T-cell (primary cell): ENCODE results near the gene FAHD2A. TPM values are rescaled to one million over a fixed set of nuclear protein-coding genes. Genes with fewer than 3 reads are reported as not detected.
"Not testable (repeated sequence)": the region's sequence is repeated elsewhere in the genome, so short reads cannot be mapped to it uniquely, and the experiment has no call there.

Experiments used
- ATAC-seq, 4 experiments: fragments of 200-7000 bp in 3 of 4; fragments of 150-1000 bp in 1 of 4; cut with Tn5 transposase; replicated peaks in 1 of 4; 1 replicate in 3 of 4; 2 replicates in 1 of 4; pipeline ENCODE4 v1.10.0; 2021; ENCODE audit warnings: moderate library complexity in 3 of 4, mild to moderate bottlenecking in 2 of 4, moderate number of reproducible peaks in 1 of 4
- CTCF ChIA-PET, 2 donors: fragments of 300-600 bp; sonication (Branson Sonifier 250); formaldehyde crosslinking; loops; one replicate each; lab custom pipeline; 2022; ENCODE audit warnings: antibody characterized with exemption in 2 of 2; lab: Charles Lee
- POLR2A ChIA-PET, 2 donors: fragments of 300-600 bp; sonication (Branson Sonifier 250); formaldehyde crosslinking; loops; one replicate each; lab custom pipeline; 2022; ENCODE audit warnings: antibody characterized with exemption in 2 of 2; lab: Charles Lee
- DNase-seq, 35 experiments: peaks; one replicate each; pipeline versions ENCODE4 v3.0.0 to v3.0.0-alpha.2; 2013 to 2023
- H3K27ac ChIP-seq: one replicate; pipeline ENCODE4 v1.5.1; 2013; ENCODE audit warnings: low read length
- H3K27me3 ChIP-seq, 2 experiments: replicated peaks in 1 of 2; 1 replicate in 1 of 2; 2 replicates in 1 of 2; pipeline versions ENCODE4 v1.6.1 to v1.7.0; 2013; ENCODE audit warnings: low read length in 1 of 2, mixed read lengths in 1 of 2; ENCODE audit not compliant: control insufficient read depth in 2 of 2, insufficient read depth in 2 of 2; ENCODE audit errors: extremely low read depth in 1 of 2
- H3K36me3 ChIP-seq, 2 donors: 1 replicate in 1 of 2; 2 replicates in 1 of 2; pipeline versions ENCODE4 v1.6.1 to v1.7.0; 2013; ENCODE audit warnings: low read length in 1 of 2; ENCODE audit not compliant: control insufficient read depth in 2 of 2, insufficient read depth in 1 of 2; ENCODE audit errors: extremely low read depth in 1 of 2
- H3K4me1 ChIP-seq, 2 experiments: 1 replicate in 1 of 2; 2 replicates in 1 of 2; pipeline versions ENCODE4 v1.6.1 to v1.7.0; 2013; ENCODE audit warnings: low read length in 2 of 2, mixed read lengths in 1 of 2; ENCODE audit not compliant: insufficient read depth in 2 of 2, control insufficient read depth in 1 of 2; ENCODE audit errors: extremely low read depth in 1 of 2
- H3K4me3 ChIP-seq, 2 donors: 1 replicate in 1 of 2; 2 replicates in 1 of 2; pipeline versions ENCODE4 v1.5.1 to v1.7.0; 2013; ENCODE audit warnings: mild to moderate bottlenecking in 2 of 2, low read length in 1 of 2, moderate library complexity in 1 of 2; ENCODE audit not compliant: control insufficient read depth in 1 of 2; ENCODE audit errors: extremely low read depth in 1 of 2
- H3K9me3 ChIP-seq: 2 replicates; pipeline ENCODE4 v1.7.0; 2013
- H3K27ac Mint-ChIP-seq, 2 donors: one replicate each; pipeline ENCODE4 v1.8.0; 2020 to 2021; ENCODE audit warnings: mild to moderate bottlenecking in 2 of 2, mixed read lengths in 2 of 2
- H3K27me3 Mint-ChIP-seq, 2 donors: one replicate each; pipeline ENCODE4 v1.8.0; 2021 to 2022; ENCODE audit warnings: mixed read lengths in 2 of 2
- H3K36me3 Mint-ChIP-seq: one replicate; pipeline ENCODE4 v1.8.0; 2021; ENCODE audit warnings: mixed read lengths
- H3K4me1 Mint-ChIP-seq, 3 donors: one replicate each; pipeline ENCODE4 v1.8.0; 2020 to 2022; ENCODE audit warnings: mixed read lengths in 3 of 3, mild to moderate bottlenecking in 1 of 3
- H3K4me3 Mint-ChIP-seq, 3 donors: one replicate each; pipeline ENCODE4 v1.8.0; 2020 to 2022; ENCODE audit warnings: mild to moderate bottlenecking in 3 of 3, mixed read lengths in 3 of 3, moderate library complexity in 3 of 3
- H3K9me3 Mint-ChIP-seq, 3 donors: one replicate each; pipeline ENCODE4 v1.8.0; 2020 to 2022; ENCODE audit warnings: mixed read lengths in 3 of 3
- WGBS: methylation state at CpG from one replicate; pipeline ENCODE4 v1.1.5; 2013; ENCODE audit warnings: missing lambda C conversion rate; ENCODE audit not compliant: insufficient coverage; 5-methylcytosine and 5-hydroxymethylcytosine counted together
- total RNA-seq, 35 experiments: library from RNA in 6 of 35; stranded (reverse) in 6 of 35; fragments of 120-200 nt in 1 of 35; gene quantifications; one replicate each; pipeline versions ENCODE4 v1.2.1 to v1.2.4 and lab custom pipeline; 2013 to 2026

The FAHD2A gene
- total RNA-seq, 5 donors from 2014 or later (not counting 1 experiment from before 2014, with no cell fraction given): 26.4 to 34.9 (median 28.7) TPM

DNA sequence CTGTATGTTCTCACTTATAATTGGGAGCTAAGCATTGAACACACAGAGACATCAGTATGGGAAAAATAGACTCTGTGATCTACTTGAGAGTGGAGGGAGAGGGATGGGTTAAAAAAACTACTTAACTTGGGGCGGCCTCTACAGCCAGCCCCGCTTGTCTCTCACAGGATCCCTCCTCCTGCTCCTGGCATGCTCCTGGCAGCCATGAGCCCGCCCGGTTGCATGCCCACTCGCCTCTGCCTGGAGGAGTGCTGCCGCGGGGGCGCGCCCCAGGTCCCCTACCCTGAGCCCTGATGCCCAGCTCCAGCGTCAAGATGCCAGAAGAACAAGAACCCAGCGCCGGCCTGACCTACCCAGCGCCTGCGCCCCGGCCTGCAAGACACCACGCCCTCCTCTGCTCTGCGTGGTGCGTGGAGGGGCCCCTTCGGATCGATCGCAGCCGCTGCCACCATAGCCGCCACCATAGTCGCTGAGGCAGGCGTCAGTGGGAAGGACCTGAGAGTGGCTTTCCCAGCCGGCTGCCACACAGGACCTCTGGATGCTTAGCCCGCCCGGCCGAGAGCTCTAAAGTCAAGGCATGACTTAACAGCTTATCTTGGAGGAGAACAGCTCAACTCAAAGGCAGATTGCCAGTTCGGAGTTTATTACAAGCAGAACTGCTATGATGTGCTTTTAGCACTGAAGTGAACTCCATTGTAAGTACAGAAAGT is 32.8 kb downstream of the FAHD2A start:
- H3K9me3 Mint-ChIP-seq, H3K27ac Mint-ChIP-seq, H3K27ac ChIP-seq, CTCF ChIA-PET, DNase-seq, H3K27me3 Mint-ChIP-seq, H3K36me3 Mint-ChIP-seq, POLR2A ChIA-PET, H3K36me3 ChIP-seq, H3K4me1 ChIP-seq, ATAC-seq, H3K4me1 Mint-ChIP-seq, H3K9me3 ChIP-seq, H3K4me3 ChIP-seq, H3K27me3 ChIP-seq, H3K4me3 Mint-ChIP-seq: not testable (repeated sequence)
- WGBS: no CpG with 5 or more reads among the region's 30 CpGs

DNA sequence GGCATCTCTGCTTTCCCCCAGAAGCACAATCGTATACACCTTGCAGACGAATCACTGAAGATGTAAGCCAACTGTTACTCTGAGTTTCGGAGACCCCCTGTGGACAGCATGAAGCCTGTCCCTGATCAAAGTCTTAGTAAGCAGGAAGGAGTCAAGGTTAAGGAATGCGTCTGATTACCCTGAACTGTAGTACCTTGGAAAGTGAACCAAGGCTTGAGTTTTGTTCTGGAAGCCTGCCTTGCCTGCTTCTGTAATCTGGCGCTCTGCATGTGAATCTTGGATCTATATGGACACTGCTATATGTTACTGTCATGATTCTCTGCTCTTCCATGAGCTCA is 33.3 kb downstream of the FAHD2A start:
- H3K4me3 ChIP-seq, H3K4me3 Mint-ChIP-seq: not testable (repeated sequence)
- no CpG with 5 or more reads among the region's 5 CpGs for WGBS

DNA sequence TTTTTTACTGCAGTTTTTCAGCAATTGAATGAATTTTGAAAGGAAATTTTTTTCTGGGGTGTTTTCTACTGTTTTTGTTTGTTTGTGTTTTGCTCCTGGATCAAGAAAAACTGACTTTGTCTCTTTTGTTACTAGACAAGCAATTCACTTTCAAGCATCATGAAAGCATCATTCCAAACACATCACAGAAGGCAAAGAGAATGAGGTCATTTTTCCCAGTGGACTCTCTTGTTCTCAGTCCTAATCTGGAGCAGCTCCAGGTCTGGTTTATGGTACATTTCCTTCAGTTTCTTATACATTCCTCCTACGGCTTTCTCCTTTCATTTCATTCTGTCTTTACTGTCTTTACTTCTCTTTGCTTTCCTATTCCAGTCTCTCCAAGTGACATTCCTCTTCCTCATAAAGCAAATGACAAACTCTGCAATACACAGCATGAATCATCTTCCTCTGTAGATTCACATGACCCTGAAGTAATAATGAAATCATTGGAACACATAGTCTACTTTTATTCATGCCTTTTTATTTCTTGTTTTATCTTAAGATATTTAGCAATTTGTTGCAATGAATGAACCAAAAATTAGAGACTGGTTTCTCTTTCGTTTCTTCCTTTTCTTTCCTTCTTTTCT is 40.1 kb downstream of the FAHD2A start:
- CTCF ChIA-PET, H3K27me3 ChIP-seq, POLR2A ChIA-PET, H3K4me1 Mint-ChIP-seq, H3K4me3 Mint-ChIP-seq, H3K9me3 ChIP-seq, H3K27ac Mint-ChIP-seq, DNase-seq, H3K27ac ChIP-seq, H3K36me3 Mint-ChIP-seq, H3K9me3 Mint-ChIP-seq, ATAC-seq, H3K4me1 ChIP-seq, H3K36me3 ChIP-seq, H3K4me3 ChIP-seq, H3K27me3 Mint-ChIP-seq: not testable (repeated sequence)
- no CpG with 5 or more reads among the region's 2 CpGs for WGBS

More for the DNA sequence above, 33.3 kb downstream of the FAHD2A start:
- H3K4me1 ChIP-seq, H3K27me3 ChIP-seq, H3K27ac Mint-ChIP-seq, DNase-seq, H3K27me3 Mint-ChIP-seq, H3K9me3 ChIP-seq, H3K9me3 Mint-ChIP-seq, POLR2A ChIA-PET, H3K36me3 ChIP-seq, ATAC-seq, CTCF ChIA-PET, H3K27ac ChIP-seq, H3K4me1 Mint-ChIP-seq, H3K36me3 Mint-ChIP-seq: not testable (repeated sequence)

DNA sequence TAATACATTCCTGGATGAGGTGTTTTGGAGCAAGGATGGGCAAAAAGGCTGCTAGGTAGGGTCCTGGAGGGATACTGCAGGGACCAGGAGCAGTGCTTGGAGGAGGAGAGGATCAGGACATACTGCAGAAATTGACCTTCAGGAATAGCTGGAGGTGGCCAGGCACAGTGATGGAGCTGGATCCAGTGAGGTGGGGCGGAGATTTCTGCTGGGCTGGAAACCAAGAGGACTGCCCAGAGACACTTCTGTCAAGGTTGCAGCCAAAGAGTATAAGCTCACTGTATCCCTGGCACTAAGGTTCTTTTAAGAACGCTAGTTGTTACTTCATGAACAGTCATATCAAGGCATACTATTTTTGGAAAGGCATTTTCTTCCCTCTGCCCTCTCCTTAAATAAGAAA is 42.8 kb downstream of the FAHD2A start:
- H3K4me3 ChIP-seq, POLR2A ChIA-PET, H3K4me3 Mint-ChIP-seq, H3K27ac ChIP-seq, ATAC-seq, CTCF ChIA-PET, H3K36me3 Mint-ChIP-seq, DNase-seq, H3K27me3 Mint-ChIP-seq, H3K9me3 Mint-ChIP-seq, H3K4me1 ChIP-seq, H3K27ac Mint-ChIP-seq, H3K36me3 ChIP-seq, H3K27me3 ChIP-seq, H3K9me3 ChIP-seq, H3K4me1 Mint-ChIP-seq: not testable (repeated sequence)
- WGBS: no CpG with 5 or more reads among the region's 2 CpGs

DNA sequence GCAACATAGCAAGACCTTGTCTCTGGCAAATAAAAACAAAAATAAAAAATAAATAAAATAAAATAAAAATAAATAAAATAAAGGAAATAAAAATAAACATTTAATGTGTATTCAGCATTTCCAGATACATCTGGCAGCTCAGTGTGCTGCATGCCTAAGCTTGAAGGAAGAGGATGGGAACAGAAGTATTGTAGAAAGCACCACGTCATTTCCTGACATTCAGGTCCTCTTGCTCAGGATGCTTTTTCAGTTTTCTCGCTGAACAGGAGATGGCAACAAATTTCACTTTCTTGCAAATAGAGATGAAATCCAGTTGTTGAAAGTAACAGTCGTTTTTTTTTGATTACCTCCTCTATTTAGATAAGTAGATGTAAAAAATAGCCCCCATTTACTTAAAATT is 60.8 kb downstream of the FAHD2A start:
- H3K27ac Mint-ChIP-seq, H3K9me3 ChIP-seq, H3K9me3 Mint-ChIP-seq, H3K36me3 ChIP-seq, H3K27ac ChIP-seq, H3K4me1 ChIP-seq, CTCF ChIA-PET, DNase-seq, H3K4me1 Mint-ChIP-seq, H3K4me3 Mint-ChIP-seq, ATAC-seq, H3K27me3 ChIP-seq, H3K36me3 Mint-ChIP-seq, POLR2A ChIA-PET, H3K27me3 Mint-ChIP-seq, H3K4me3 ChIP-seq: not testable (repeated sequence)
- no CpG with 5 or more reads among the region's 3 CpGs for whole genome bisulfite sequencing

Other genes with a start within 250 kb of the FAHD2A start
- gene ZNF514, start 242.9 kb upstream of the FAHD2A start, total RNA-seq: 10 to 100 TPM; 11.8 to 29.2 (median 25.5) TPM
- 1 to 10 TPM; 1.8 to 8.2 (median 7.5) TPM for gene ZNF2, start 236.9 kb upstream of the FAHD2A start, total RNA-seq
- 1 to 10 TPM; 2.7 to 6.0 (median 4.1) TPM for gene ZNF892, start 195.2 kb upstream of the FAHD2A start, total RNA-seq
- 1 to 10 TPM in 2 of 5 donors, under 1 TPM in 3; 0.30 to 2.1 (median 0.40) TPM for gene PROM2, start 128.3 kb upstream of the FAHD2A start, total RNA-seq
- not detected for gene KCNIP3, start 105.4 kb upstream of the FAHD2A start, total RNA-seq
- gene TRIM43B, start 82.0 kb downstream of the FAHD2A start, total RNA-seq: not detected
- not detected for gene TRIM43, start 189.3 kb downstream of the FAHD2A start, total RNA-seq